BJ (cell line): Measurements from ENCODE around the gene P2RY8. TPM values are rescaled to one million over a fixed set of nuclear protein-coding genes. Genes with fewer than 3 reads are reported as not detected.
A peak's percentile ranks its signal among the peaks of the same experiment; 100 is the strongest.
"Not testable (repeated sequence)": the region's sequence is repeated elsewhere in the genome, so short reads cannot be mapped to it uniquely, and the experiment has no call there.

ENCODE experiments used
- CTCF ChIA-PET: fragments of 350-600 bp; formaldehyde crosslinking; extraction: SDS; loops from one replicate; lab custom pipeline; 2021; ENCODE audit warnings: antibody characterized with exemption, inconsistent platforms; lab: Yijun Ruan, JAX
- POLR2A ChIA-PET: fragments of 300-600 bp; sonication (Branson Sonifier 250); formaldehyde crosslinking; extraction: SDS; loops from one replicate; lab custom pipeline; 2021; ENCODE audit warnings: antibody characterized with exemption; lab: Charles Lee
- DNase-seq: peaks from one replicate; pipeline ENCODE4 v3.0.0-alpha.2; 2011; ENCODE audit warnings: low read depth
- H3K27me3 ChIP-seq: 2 replicates; pipeline ENCODE4 v1.6.0; 2011; ENCODE audit warnings: low read length; ENCODE audit not compliant: control insufficient read depth, insufficient read depth
- H3K36me3 ChIP-seq: 2 replicates; pipeline ENCODE4 v1.5.1; 2011; ENCODE audit warnings: low read length; ENCODE audit not compliant: control insufficient read depth, insufficient read depth
- H3K4me3 ChIP-seq: 2 replicates; pipeline ENCODE4 v1.5.1; 2011; ENCODE audit warnings: low read depth, mild to moderate bottlenecking, control low read depth, low read length
- CTCF ChIP-seq: IDR thresholded peaks from 2 replicates; pipeline ENCODE4 v1.5.1; 2011; ENCODE audit warnings: low read depth, mild to moderate bottlenecking, control low read depth, inconsistent platforms, low read length, moderate library complexity; ENCODE audit not compliant: insufficient read depth
- polyA plus RNA-seq: library from polyadenylated mRNA; depleted of rRNA; stranded (reverse); fragments of >200 nt; gene quantifications from 2 replicates; pipeline ENCODE4 v1.2.3, GENCODE V29; 2011

P2RY8 gene
- polyA plus RNA-seq, 1 experiment: not detected

- ChIA-PET CTCF (no interaction called here), POLR2A (no interaction called here)
- no peak for TF ChIP-seq CTCF
- no peaks in the 10 kb centered on the region for H3K27me3 ChIP-seq
- no peak for DNase-seq
- no peaks in the 10 kb centered on the region for H3K36me3 ChIP-seq
- H3K4me3 ChIP-seq: no peak overlapping the region
Observed at GRCh38 chrX:1483843-1484637, 52.9 kb downstream of the P2RY8 start.

GRCh38 chrX:1482530-1482928, 54.5 kb downstream of the P2RY8 start:
- DNase-seq, POLR2A ChIA-PET, H3K4me3 ChIP-seq, CTCF ChIA-PET, H3K27me3 ChIP-seq, H3K36me3 ChIP-seq: not testable (repeated sequence)

GRCh38 chrX:1481636-1482529, 55.1 kb downstream of the P2RY8 start:
- H3K27me3 ChIP-seq: no peaks in the 10 kb centered on the region
- TF ChIP-seq CTCF: no peak
- DNase-seq: peak; percentile 53
- no peak overlapping the region for H3K4me3 ChIP-seq
- no peaks in the 10 kb centered on the region for H3K36me3 ChIP-seq
- ChIA-PET CTCF (no interaction called here), POLR2A (no interaction called here)

- TF ChIP-seq CTCF: no peak
- POLR2A ChIA-PET: no interaction called here
- no peaks in the 10 kb centered on the region for H3K36me3 ChIP-seq
- no peaks in the 10 kb centered on the region for H3K27me3 ChIP-seq
- DNase-seq: no peak
- H3K4me3 ChIP-seq: no peak overlapping the region
- CTCF ChIA-PET: no interaction called here
Observed at GRCh38 chrX:1480082-1480785, 56.8 kb downstream of the P2RY8 start.

- POLR2A ChIA-PET: no interaction called here
- DNase-seq: no peak
- no peaks in the 10 kb centered on the region for H3K36me3 ChIP-seq
- no peak overlapping the region for H3K4me3 ChIP-seq
- CTCF ChIA-PET: no interaction called here
- H3K27me3 ChIP-seq: no peaks in the 10 kb centered on the region
- no peak for TF ChIP-seq CTCF
Observed at GRCh38 chrX:1477801-1478458, 59.1 kb downstream of the P2RY8 start.
